Epithelial cell of esophagus (primary cell): ENCODE measurements around the gene TSR1.

Experiments used
- DNase-seq: peaks from one replicate; pipeline ENCODE4 v3.0.0; 2010; ENCODE audit warnings: low read depth
- H3K4me3 ChIP-seq: 2 replicates; pipeline ENCODE4 v1.5.1; 2011; ENCODE audit warnings: mild to moderate bottlenecking, low read length, control low read depth
- CTCF ChIP-seq: IDR thresholded peaks from 2 replicates; pipeline ENCODE4 v1.5.1; 2011; ENCODE audit warnings: low read depth, mild to moderate bottlenecking, low read length, control low read depth, inconsistent platforms; ENCODE audit not compliant: insufficient read depth; ENCODE audit errors: missing control alignments

The TSR1 gene

GRCh38 chr17:2283302-2283701, 53.0 kb downstream of the TSR1 start:
- TF ChIP-seq CTCF: no peak
- no peak overlapping the region for H3K4me3 ChIP-seq
- DNase-seq: no peak

- DNase-seq: peak; percentile 63
- TF ChIP-seq CTCF: peak; percentile 38
- no peak overlapping the region for H3K4me3 ChIP-seq
Measured at GRCh38 chr17:2282297-2282873, 53.9 kb downstream of the TSR1 start.

- no peak for DNase-seq
- no peak overlapping the region for H3K4me3 ChIP-seq
- no peak for TF ChIP-seq CTCF
Measured at GRCh38 chr17:2279707-2280106, 56.5 kb downstream of the TSR1 start.

- H3K4me3 ChIP-seq: no peak overlapping the region
- no peak for DNase-seq
- no peak for TF ChIP-seq CTCF
Measured at GRCh38 chr17:2277429-2278170, 58.7 kb downstream of the TSR1 start.

- TF ChIP-seq CTCF: no peak
- DNase-seq: no peak
- H3K4me3 ChIP-seq: no peak overlapping the region
Measured at GRCh38 chr17:2275722-2276121, 60.5 kb downstream of the TSR1 start.

- no peak for TF ChIP-seq CTCF
- no peak for DNase-seq
- H3K4me3 ChIP-seq: no peak overlapping the region
Measured at GRCh38 chr17:2274414-2274813, 61.8 kb downstream of the TSR1 start.
